Neural cell (in vitro differentiated cells): ENCODE results near the gene KCNIP4. TPM values are rescaled to one million over a fixed set of nuclear protein-coding genes. Genes with fewer than 3 reads are reported as not detected.

Experiments
- H2AFZ ChIP-seq: fragments of 200-600, 300-800 bp; sonication (generic), shearing (Covaris generic); 2 replicates; pipeline ENCODE4 v1.6.0; 2014; ENCODE audit warnings: low read depth, mild to moderate bottlenecking, antibody characterized with exemption, low read length, moderate library complexity
- H3F3A ChIP-seq: fragments of 200-600 bp; shearing (Covaris generic); 2 replicates; pipeline ENCODE4 v1.6.1; 2016; ENCODE audit warnings: mild to moderate bottlenecking, moderate library complexity, mixed read lengths, antibody characterized with exemption, low read length; ENCODE audit not compliant: insufficient read depth, poor library complexity, severe bottlenecking
- H3K27ac ChIP-seq: fragments of 200-600, 300-800 bp; sonication (generic), shearing (Covaris generic); 2 replicates; pipeline ENCODE4 v1.5.1; 2014; ENCODE audit warnings: mild to moderate bottlenecking, low read length, moderate library complexity
- H3K27me3 ChIP-seq: fragments of 300-800, 200-600 bp; sonication (generic), shearing (Covaris generic); 2 replicates; pipeline ENCODE4 v1.6.0; 2014; ENCODE audit warnings: mild to moderate bottlenecking, low read depth, low read length, moderate library complexity; ENCODE audit not compliant: insufficient read depth
- H3K36me3 ChIP-seq: fragments of 300-800, 200-600 bp; sonication (generic), shearing (Covaris generic); 2 replicates; pipeline ENCODE4 v1.5.1; 2014; ENCODE audit warnings: mild to moderate bottlenecking, antibody characterized with exemption, low read length, moderate library complexity; ENCODE audit not compliant: insufficient read depth
- H3K4me2 ChIP-seq: fragments of 300-800, 200-600 bp; sonication (generic), shearing (Covaris generic); 2 replicates; pipeline ENCODE4 v1.6.0; 2014; ENCODE audit warnings: mild to moderate bottlenecking, low read length
- H3K4me3 ChIP-seq: fragments of 300-800, 200-600 bp; sonication (generic), shearing (Covaris generic); 2 replicates; pipeline ENCODE4 v1.5.1; 2014; ENCODE audit warnings: mild to moderate bottlenecking, low read length, moderate library complexity
- H3K79me2 ChIP-seq: fragments of 200-600 bp; shearing (Covaris generic); replicated peaks from 2 replicates; pipeline ENCODE4 v1.6.0; 2014; ENCODE audit warnings: mild to moderate bottlenecking, low read length, moderate library complexity; ENCODE audit not compliant: insufficient read depth
- H3K9ac ChIP-seq: fragments of 300-800, 200-600 bp; sonication (generic), shearing (Covaris generic); 2 replicates; pipeline ENCODE4 v1.6.1; 2016; ENCODE audit warnings: mild to moderate bottlenecking, low read length, mixed read lengths
- H3K9me2 ChIP-seq: fragments of 200-600 bp; shearing (Covaris generic); 2 replicates; pipeline ENCODE4 v1.6.1; 2016; ENCODE audit warnings: mild to moderate bottlenecking, low read length, mixed read lengths; ENCODE audit not compliant: insufficient read depth
- H3K9me3 ChIP-seq: fragments of 200-600, 300-800 bp; sonication (generic), shearing (Covaris generic); 2 replicates; pipeline ENCODE4 v1.6.1; 2016; ENCODE audit warnings: mild to moderate bottlenecking, mixed run types, low read length, moderate library complexity, mixed read lengths
- H4K20me1 ChIP-seq: fragments of 200-600 bp; shearing (Covaris generic); 2 replicates; pipeline ENCODE4 v1.6.1; 2016; ENCODE audit warnings: mild to moderate bottlenecking, mixed run types; ENCODE audit not compliant: insufficient read depth
- CTCF ChIP-seq: fragments of 450-650 bp; IDR thresholded peaks from 2 replicates; pipeline ENCODE4 v1.5.1; 2014; ENCODE audit warnings: antibody characterized with exemption, mild to moderate bottlenecking, moderate library complexity; ENCODE audit not compliant: poor library complexity, severe bottlenecking
- EP300 ChIP-seq: fragments of 450-650 bp; conservative IDR thresholded peaks from 2 replicates; pipeline ENCODE4 v1.6.1; 2014; ENCODE audit warnings: antibody characterized with exemption, mild to moderate bottlenecking, moderate library complexity; ENCODE audit not compliant: poor library complexity, severe bottlenecking
- EZH2 ChIP-seq: fragments of 200-600, 300-800 bp; shearing (Covaris generic), sonication (generic); IDR thresholded peaks from 2 replicates; pipeline ENCODE4 v1.6.1; 2014; ENCODE audit warnings: antibody characterized with exemption, low read length, borderline replicate concordance, mild to moderate bottlenecking; ENCODE audit not compliant: insufficient read depth, poor library complexity, severe bottlenecking
- MXI1 ChIP-seq: fragments of 450-650 bp; conservative IDR thresholded peaks from 2 replicates; pipeline ENCODE4 v1.6.1; 2014; ENCODE audit warnings: antibody characterized with exemption, mild to moderate bottlenecking; ENCODE audit not compliant: poor library complexity, severe bottlenecking
- POLR2AphosphoS5 ChIP-seq: IDR thresholded peaks from 2 replicates; pipeline ENCODE4 v1.6.1; 2012
- RAD21 ChIP-seq: fragments of 450-650 bp; conservative IDR thresholded peaks from 2 replicates; pipeline ENCODE4 v1.6.1; 2014; ENCODE audit warnings: antibody characterized with exemption, mild to moderate bottlenecking, moderate library complexity
- REST ChIP-seq: IDR thresholded peaks from 2 replicates; pipeline ENCODE4 v1.6.1; 2012; ENCODE audit warnings: borderline replicate concordance
- SMC3 ChIP-seq: fragments of 450-650 bp; conservative IDR thresholded peaks from 2 replicates; pipeline ENCODE4 v1.6.1; 2014; ENCODE audit warnings: antibody characterized with exemption, mild to moderate bottlenecking, moderate library complexity; ENCODE audit not compliant: poor library complexity
- TAF1 ChIP-seq: IDR thresholded peaks from 2 replicates; pipeline ENCODE4 v1.6.1; 2012; ENCODE audit warnings: low read depth
- polyA plus RNA-seq: library from polyadenylated mRNA; depleted of rRNA; stranded (reverse); fragments of >200 nt; gene quantifications from 2 replicates; pipeline ENCODE4 v1.2.3, GENCODE V29; 2014

The KCNIP4 gene
- polyA plus RNA-seq, 1 donor from 2014 or later: 22.8 TPM

GRCh38 chr4:20954541-20954940, 994.0 kb downstream of the KCNIP4 start:
- no peak overlapping the region for H2AFZ ChIP-seq
- H4K20me1 ChIP-seq: no peaks in the 10 kb centered on the region
- H3K9ac ChIP-seq: no peak overlapping the region
- no peaks in the 10 kb centered on the region for H3F3A ChIP-seq
- no peaks in the 10 kb centered on the region for H3K79me2 ChIP-seq
- TF ChIP-seq TAF1: no peak
- TF ChIP-seq CTCF: no peak
- TF ChIP-seq SMC3: no peak
- TF ChIP-seq RAD21: no peak
- no peak for TF ChIP-seq MXI1
- TF ChIP-seq EZH2: no peak
- TF ChIP-seq REST: no peak
- no peak for TF ChIP-seq EP300
- no peak for TF ChIP-seq POLR2AphosphoS5
- H3K36me3 ChIP-seq: no peaks in the 10 kb centered on the region
- H3K4me3 ChIP-seq: no peak overlapping the region
- no peaks in the 10 kb centered on the region for H3K27me3 ChIP-seq
- no peaks in the 10 kb centered on the region for H3K9me2 ChIP-seq
- H3K27ac ChIP-seq: no peak overlapping the region
- H3K9me3 ChIP-seq: no peaks in the 10 kb centered on the region
- no peak overlapping the region for H3K4me2 ChIP-seq

GRCh38 chr4:20944961-20945360, 1003.6 kb downstream of the KCNIP4 start:
- H3K4me2 ChIP-seq: no peak overlapping the region
- H2AFZ ChIP-seq: no peak overlapping the region
- TF ChIP-seq TAF1 (no peak), EP300 (no peak), CTCF (no peak), SMC3 (no peak), EZH2 (no peak), MXI1 (no peak), REST (no peak), RAD21 (no peak), POLR2AphosphoS5 (no peak)
- H3K9ac ChIP-seq: no peak overlapping the region
- H3K9me3 ChIP-seq: no peaks in the 10 kb centered on the region
- no peak overlapping the region for H3K27ac ChIP-seq
- H3K36me3 ChIP-seq: no peaks in the 10 kb centered on the region
- H3K4me3 ChIP-seq: no peak overlapping the region
- no peaks in the 10 kb centered on the region for H3K27me3 ChIP-seq
- H4K20me1 ChIP-seq: no peaks in the 10 kb centered on the region
- H3F3A ChIP-seq: no peaks in the 10 kb centered on the region
- no peaks in the 10 kb centered on the region for H3K79me2 ChIP-seq
- H3K9me2 ChIP-seq: no peaks in the 10 kb centered on the region
